HG02798 (cell line): ENCODE data around the gene SVIL.

Experiments used
- ATAC-seq: cut with Tn5 transposase; IDR thresholded peaks from one replicate; pipeline ENCODE4 v1.9.1; 2021; ENCODE audit warnings: mild to moderate bottlenecking; ENCODE audit not compliant: unreplicated experiment, poor library complexity

The SVIL gene

GRCh38 chr10:29634764-29635625, at the start of gene SVIL:
Gene SVIL (minus strand): TSS chr10:29634971. CDS start chr10:29555058, 79,913 bp downstream.
- no peak for ATAC-seq

DNA sequence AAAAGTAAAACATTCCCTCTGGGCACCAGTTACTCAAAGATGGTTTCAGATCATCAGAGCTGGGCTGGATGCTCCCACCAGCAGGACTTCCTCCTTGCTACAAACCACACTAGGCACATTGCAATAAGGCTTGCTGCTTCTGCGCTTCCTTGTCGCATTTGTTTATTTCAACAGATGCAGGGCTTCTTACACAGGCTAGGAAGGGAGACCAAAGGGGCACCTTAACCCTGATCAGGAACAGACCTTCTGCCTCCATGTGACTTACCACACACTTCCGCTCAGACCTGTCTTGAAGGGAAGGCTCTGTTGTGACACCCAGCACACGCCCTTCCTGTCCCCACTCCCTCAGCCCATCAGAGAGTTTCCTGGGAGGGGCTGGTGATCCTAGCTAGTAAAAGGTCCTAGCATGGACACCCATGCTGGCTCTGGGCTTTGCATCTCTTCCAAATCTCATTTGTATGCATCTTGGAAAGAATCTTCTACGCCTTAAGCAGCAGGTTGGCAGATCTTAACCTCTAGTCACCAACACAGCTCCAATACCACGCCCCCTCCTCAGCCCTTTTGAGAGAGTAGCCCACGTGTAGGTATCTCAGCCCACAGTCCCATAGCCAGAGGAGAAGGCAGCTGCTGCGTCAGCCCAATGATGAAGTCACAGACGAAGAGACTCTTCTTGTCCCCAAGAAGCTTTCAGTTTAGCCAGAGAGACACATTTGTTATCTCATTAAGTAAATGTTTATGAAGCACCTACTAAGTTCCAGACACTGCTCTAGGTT, 47.1 kb upstream of the SVIL start:
- no peak for ATAC-seq

GRCh38 chr10:29680091-29680490, 45.3 kb upstream of the SVIL start:
- no peak for ATAC-seq

- ATAC-seq = no peak
Observed at GRCh38 chr10:29676732-29677131, 42.0 kb upstream of the SVIL start.

- no peak for ATAC-seq
Observed at GRCh38 chr10:29675984-29676383, 41.2 kb upstream of the SVIL start.

DNA sequence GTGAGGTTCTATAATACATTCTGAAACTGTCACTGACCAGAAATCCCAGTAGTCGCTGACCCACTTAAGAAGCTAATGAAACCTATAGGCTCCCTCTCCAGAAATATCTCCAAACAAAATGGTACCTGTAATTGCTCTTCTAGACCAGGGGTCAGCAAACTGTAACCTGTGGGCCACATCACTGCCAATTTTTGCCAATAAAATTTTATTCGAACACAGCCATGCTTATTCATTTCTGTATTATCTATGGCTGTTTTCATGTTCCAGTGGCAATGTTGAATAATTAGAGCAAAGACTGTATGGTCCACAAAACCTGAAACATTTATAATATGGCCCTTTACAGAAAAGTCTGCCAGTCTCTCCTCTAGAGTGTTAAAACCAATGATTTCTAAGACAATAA, 37.2 kb upstream of the SVIL start:
- ATAC-seq = no peak

- no peak for ATAC-seq
Observed at GRCh38 chr10:29671228-29671780, 36.5 kb upstream of the SVIL start.

DNA sequence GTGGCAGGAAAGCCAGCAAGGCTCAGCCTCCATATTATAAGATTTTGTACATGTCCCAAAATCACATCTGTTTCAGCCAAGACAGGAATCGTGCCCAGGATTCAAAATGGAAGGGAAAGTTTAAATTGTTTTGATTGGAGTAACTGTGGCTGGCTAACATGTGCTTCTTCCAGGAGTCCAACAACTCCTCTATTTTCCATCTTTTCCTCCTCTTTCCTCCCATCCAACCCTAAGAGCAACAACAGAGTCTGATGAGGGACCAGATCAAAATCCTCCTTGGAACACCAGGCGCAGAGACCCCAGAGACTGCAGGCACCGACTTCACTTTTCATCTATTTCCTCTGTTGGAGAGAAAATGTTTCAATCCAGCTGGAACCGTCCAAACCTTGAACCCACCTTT, 36.0 kb upstream of the SVIL start:
- no peak for ATAC-seq

GRCh38 chr10:29669149-29669548, 34.4 kb upstream of the SVIL start:
- no peak for ATAC-seq

DNA sequence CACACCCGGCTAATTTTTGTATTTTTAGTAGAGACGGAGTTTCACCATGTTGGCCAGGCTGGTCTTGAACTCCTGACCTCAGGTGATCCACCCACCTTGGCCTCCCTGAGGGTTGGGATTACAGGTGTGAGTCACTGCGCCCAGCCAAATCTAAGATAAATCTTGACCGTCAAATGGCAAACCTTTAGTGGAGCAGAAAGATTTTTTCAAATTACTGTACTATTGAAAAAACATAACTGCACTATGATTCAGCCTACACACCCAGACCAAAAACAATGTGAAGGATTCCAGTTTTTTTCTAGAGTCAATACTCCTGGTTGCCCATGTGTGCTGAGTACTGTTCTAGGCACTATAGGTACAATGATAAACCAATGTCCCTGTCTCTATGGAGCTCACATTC, 33.9 kb upstream of the SVIL start:
- no peak for ATAC-seq

DNA sequence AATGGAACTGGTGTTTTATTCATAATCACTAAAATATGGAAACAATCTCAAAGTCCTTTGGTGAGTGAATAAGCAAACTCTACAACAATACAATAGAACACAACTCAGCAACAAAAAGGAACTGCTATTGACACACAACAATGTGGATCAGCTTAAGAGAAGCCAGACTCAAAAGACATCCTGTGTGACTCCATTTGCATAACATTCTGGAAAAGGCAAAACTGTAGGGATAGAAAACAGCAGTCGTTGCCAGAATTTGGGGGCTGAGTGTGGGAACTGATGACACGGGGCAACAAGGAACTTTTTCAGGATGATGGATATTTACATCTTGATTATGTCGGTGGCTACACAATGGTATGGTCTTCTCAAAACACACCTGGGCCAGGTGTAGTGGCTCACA, 32.4 kb upstream of the SVIL start:
- ATAC-seq = no peak

GRCh38 chr10:29666201-29666600, 31.4 kb upstream of the SVIL start:
- no peak for ATAC-seq

GRCh38 chr10:29663718-29664117, 28.9 kb upstream of the SVIL start:
- no peak for ATAC-seq

- ATAC-seq = peak; percentile 99
Observed at GRCh38 chr10:29658984-29659965, 24.5 kb upstream of the SVIL start.

DNA sequence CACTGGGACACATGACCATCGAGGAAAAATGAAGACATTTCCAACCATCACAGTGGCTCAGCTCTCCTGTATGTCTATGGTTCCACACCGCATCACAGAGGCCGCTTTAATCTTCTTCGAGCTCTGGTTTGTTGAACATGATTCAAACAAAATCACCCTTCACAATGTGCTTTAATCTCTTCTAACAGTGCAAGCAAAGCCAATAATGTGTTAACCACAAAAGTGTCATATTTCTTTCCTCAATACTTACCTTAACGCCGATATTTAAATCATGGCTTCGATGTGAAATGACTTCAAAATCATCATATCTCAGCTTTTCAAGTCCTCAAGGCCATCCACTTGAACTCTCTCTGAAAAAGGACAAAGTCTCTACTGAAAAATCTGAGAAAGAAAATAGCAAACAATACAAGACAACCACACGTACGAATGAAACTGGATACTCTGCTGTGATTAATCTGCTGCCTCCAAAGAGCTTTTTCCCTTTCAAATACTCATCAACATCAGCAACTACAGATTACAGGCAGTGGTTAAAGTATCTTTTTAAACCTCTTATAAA, 23.0 kb upstream of the SVIL start:
- ATAC-seq = no peak

DNA sequence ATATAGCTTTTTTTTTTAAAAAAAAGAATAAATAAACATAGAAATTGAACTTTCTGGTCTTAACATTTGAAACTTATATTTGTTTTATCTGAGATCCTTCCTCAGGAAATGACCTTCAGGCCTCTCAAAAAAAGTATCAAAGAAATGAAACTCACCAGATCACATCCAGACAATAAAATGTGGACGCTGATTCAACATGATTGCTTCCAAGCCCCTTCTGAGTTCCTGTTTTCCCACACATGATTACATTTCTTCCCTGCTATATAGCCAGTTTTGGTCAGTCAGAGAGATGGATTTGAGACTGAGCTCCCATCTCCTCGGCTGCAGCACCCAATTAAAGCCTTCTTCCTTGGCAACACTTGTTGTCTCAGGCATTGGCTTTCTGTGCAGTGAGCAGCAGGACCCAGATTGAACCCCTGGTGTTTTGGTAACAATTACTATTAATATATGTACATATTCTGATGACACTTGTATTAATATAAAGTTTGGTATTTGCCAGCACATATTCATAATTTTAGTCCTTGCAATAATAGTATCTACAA, 21.8 kb upstream of the SVIL start:
- no peak for ATAC-seq

DNA sequence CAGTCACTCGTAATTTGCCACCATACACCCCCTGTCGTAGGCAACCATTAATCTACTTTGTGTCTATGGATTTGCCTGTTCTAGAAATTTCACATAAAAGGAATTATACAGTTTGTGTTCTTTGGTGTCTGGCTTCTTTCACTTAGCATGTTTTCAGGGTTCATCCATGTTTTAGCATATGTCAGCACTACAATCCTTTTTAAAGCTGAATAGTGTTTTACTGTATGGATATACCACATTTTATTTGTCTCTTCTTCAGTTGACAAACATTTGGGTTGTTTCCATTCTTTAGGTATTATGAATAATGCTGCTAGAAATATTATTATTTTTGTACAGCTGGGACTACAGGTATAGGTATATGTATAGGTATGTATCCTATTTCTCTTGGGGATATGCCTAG, 17.4 kb upstream of the SVIL start:
- ATAC-seq = no peak

GRCh38 chr10:29651767-29652166, 17.0 kb upstream of the SVIL start:
- no peak for ATAC-seq

GRCh38 chr10:29650552-29650944, 15.8 kb upstream of the SVIL start:
- ATAC-seq = no peak
